ENCODE results near the gene NT5DC4. TPM values are rescaled to one million over a fixed set of nuclear protein-coding genes. Genes with fewer than 3 reads are reported as not detected.

The NT5DC4 gene
- total RNA-seq, 6 experiments from 2014 or later: not detected

DNA sequence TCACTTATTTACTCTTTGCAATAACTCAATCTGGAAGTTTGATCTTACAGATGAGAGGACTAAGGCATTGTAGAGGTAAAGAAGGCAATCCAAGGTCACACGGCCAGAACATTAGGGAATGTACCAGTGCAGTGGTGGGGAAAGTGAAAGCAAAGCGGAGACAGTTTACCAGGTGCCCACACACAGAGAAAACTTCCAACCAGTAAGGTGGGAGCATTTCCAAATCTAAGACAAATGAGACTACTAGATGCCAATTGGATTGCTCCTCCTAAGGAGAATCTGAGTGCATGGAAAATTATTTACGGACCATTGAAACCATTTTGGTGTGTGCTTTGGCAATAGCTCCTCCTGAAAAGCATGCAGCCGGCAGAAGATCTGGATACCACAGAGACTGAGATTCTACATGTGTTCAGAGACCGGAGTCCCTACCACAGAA lies 40.1 kb upstream of the NT5DC4 start:
- Mint-ChIP-seq H3K4me3 (no peak overlapping the region), H3K9me3 (no peaks in the 10 kb centered on the region), H3K27me3 (ENCODE audit: insufficient read depth) (peaks cover 3% of the 10 kb centered on the region; the same call in 1 of the 2 replicates), H3K36me3 (ENCODE audit: low read depth) (no peaks in the 10 kb centered on the region), H3K27ac (no peak overlapping the region), H3K4me1 (ENCODE audit: low read depth) (peaks cover 9% of the 10 kb centered on the region)
- TF ChIP-seq, protein P1, sequence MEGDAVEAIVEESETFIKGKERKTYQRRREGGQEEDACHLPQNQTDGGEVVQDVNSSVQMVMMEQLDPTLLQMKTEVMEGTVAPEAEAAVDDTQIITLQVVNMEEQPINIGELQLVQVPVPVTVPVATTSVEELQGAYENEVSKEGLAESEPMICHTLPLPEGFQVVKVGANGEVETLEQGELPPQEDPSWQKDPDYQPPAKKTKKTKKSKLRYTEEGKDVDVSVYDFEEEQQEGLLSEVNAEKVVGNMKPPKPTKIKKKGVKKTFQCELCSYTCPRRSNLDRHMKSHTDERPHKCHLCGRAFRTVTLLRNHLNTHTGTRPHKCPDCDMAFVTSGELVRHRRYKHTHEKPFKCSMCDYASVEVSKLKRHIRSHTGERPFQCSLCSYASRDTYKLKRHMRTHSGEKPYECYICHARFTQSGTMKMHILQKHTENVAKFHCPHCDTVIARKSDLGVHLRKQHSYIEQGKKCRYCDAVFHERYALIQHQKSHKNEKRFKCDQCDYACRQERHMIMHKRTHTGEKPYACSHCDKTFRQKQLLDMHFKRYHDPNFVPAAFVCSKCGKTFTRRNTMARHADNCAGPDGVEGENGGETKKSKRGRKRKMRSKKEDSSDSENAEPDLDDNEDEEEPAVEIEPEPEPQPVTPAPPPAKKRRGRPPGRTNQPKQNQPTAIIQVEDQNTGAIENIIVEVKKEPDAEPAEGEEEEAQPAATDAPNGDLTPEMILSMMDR (IDR thresholded peaks at IDR 0.05): no peak
- DNase-seq: no peak

- Mint-ChIP-seq H3K4me1 (ENCODE audit: low read depth) (peaks cover 9% of the 10 kb centered on the region), H3K36me3 (ENCODE audit: low read depth) (no peaks in the 10 kb centered on the region), H3K27me3 (ENCODE audit: insufficient read depth) (no peaks in the 10 kb centered on the region; the same call in 1 of the 2 replicates), H3K4me3 (no peak overlapping the region), H3K27ac (no peak overlapping the region), H3K9me3 (no peaks in the 10 kb centered on the region)
- TF ChIP-seq, protein P1 (IDR thresholded peaks at IDR 0.05): no peak
- DNase-seq: no peak
Observed at GRCh38 chr2:112682101-112682500, 38.7 kb upstream of the NT5DC4 start.

DNA sequence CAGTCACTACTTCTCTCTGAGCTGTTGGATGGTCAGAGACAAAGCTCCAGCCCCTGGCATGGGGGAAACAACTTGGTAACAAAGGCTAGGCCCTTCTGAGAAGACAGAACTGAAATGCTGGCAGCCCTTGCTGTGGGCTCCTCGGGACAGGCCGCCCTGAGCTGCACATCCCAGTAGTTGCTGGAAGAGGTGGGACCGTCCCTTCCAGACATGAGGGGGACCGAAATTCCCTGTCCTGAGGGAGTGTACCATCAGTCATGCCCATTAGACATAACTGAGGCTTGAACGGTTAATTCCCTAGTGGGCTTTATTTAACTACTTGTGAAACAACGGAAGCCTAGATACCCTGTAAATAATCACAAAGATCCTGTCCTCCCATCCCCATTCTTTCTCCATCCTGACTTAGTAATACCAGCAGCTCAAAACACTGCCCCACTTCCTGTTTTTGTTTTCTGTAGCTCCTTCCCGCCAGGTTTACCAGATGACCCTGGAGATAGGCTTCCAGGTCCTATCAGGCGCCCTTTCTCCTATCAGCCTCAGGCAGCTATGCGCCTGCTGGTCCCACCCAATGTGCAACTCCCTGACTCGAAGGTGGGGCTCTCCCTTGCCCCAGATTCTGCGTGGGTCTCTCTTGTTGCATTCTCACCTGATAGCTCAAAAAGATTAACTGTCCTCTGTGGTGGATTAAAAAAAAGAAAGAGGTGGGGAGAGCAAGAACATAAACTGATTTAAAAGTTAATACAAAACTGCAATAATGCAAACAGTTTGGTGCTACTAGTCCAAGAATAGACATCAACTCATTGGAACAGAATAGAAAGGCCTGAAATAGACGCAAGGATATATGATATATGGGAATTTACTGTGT lies 37.0 kb upstream of the NT5DC4 start:
- TF ChIP-seq, protein P1 (IDR thresholded peaks at IDR 0.05): no peak
- Mint-ChIP-seq H3K9me3 (no peaks in the 10 kb centered on the region), H3K36me3 (ENCODE audit: low read depth) (no peaks in the 10 kb centered on the region), H3K27ac (no peak overlapping the region), H3K27me3 (ENCODE audit: insufficient read depth) (no peaks in the 10 kb centered on the region; the same call in 1 of the 2 replicates), H3K4me1 (ENCODE audit: low read depth) (peaks cover 21% of the 10 kb centered on the region), H3K4me3 (no peak overlapping the region)
- DNase-seq: no peak

DNA sequence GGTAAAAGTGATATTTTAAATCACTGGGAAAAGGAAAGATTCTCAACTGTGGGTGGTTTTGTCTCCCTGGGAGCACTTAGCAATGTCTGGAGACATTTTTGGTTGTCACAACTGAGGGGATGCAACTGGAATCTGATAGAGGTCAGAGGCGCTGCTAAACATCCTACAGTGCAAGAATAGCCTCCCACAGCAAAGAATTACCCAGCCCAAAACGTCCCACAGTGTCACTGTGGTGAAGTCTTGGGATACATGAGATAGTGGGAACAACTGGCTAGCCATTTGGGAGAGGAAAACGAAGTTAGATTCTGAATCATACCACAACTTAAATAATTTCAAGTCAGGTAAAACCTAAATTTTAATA lies 36.4 kb upstream of the NT5DC4 start:
- Mint-ChIP-seq H3K27ac (no peak overlapping the region), H3K4me3 (no peak overlapping the region), H3K27me3 (ENCODE audit: insufficient read depth) (no peaks in the 10 kb centered on the region; the same call in 1 of the 2 replicates), H3K36me3 (ENCODE audit: low read depth) (no peaks in the 10 kb centered on the region), H3K9me3 (no peaks in the 10 kb centered on the region), H3K4me1 (ENCODE audit: low read depth) (peaks cover 22% of the 10 kb centered on the region)
- DNase-seq: no peak
- TF ChIP-seq, protein P1 (IDR thresholded peaks at IDR 0.05): no peak

- no peak for DNase-seq
- Mint-ChIP-seq H3K4me1 (ENCODE audit: low read depth) (peaks cover 17% of the 10 kb centered on the region), H3K27ac (no peak overlapping the region), H3K27me3 (ENCODE audit: insufficient read depth) (no peaks in the 10 kb centered on the region; the same call in 1 of the 2 replicates), H3K36me3 (ENCODE audit: low read depth) (no peaks in the 10 kb centered on the region), H3K4me3 (no peak overlapping the region), H3K9me3 (no peaks in the 10 kb centered on the region)
- TF ChIP-seq, protein P1 (IDR thresholded peaks at IDR 0.05): peak; percentile 62
Observed at GRCh38 chr2:112685271-112685884, 35.4 kb upstream of the NT5DC4 start.
